Hepatocyte (in vitro differentiated cells): Measurements from ENCODE around the gene ATP5F1D. TPM values are rescaled to one million over a fixed set of nuclear protein-coding genes. Genes with fewer than 3 reads are reported as not detected.
A peak's percentile ranks its signal among the peaks of the same experiment; 100 is the strongest.

ENCODE experiments used
- DNase-seq: peaks from one replicate; pipeline ENCODE4 v3.0.0-alpha.2; 2016; ENCODE audit warnings: low spot score
- H2AFZ ChIP-seq: fragments of 200-600 bp; sonication (generic); 2 replicates; pipeline ENCODE4 v1.6.0; 2016; ENCODE audit warnings: antibody characterized with exemption, mild to moderate bottlenecking
- H3K27ac ChIP-seq: fragments of 200-600 bp; sonication (generic); 2 replicates; pipeline ENCODE4 v1.5.1; 2016; ENCODE audit warnings: mild to moderate bottlenecking
- H3K27me3 ChIP-seq: fragments of 200-600 bp; sonication (generic); 2 replicates; pipeline ENCODE4 v1.6.1; 2016
- H3K36me3 ChIP-seq: fragments of 200-600 bp; sonication (generic); replicated peaks from 2 replicates; pipeline ENCODE4 v1.5.1; 2016; ENCODE audit warnings: low read depth; ENCODE audit not compliant: insufficient read depth
- H3K4me1 ChIP-seq: fragments of 200-600 bp; sonication (generic); 2 replicates; pipeline ENCODE4 v1.5.1; 2016; ENCODE audit warnings: mild to moderate bottlenecking, moderate library complexity; ENCODE audit not compliant: insufficient read depth
- H3K4me2 ChIP-seq: fragments of 200-600 bp; sonication (generic); 2 replicates; pipeline ENCODE4 v1.6.0; 2016
- H3K4me3 ChIP-seq: fragments of 200-600 bp; sonication (generic); 2 replicates; pipeline ENCODE4 v1.5.1; 2016; ENCODE audit warnings: mild to moderate bottlenecking
- H3K79me2 ChIP-seq: fragments of 200-600 bp; sonication (generic); 2 replicates; pipeline ENCODE4 v1.6.0; 2017; ENCODE audit warnings: mild to moderate bottlenecking
- H3K9me2 ChIP-seq: fragments of 200-600 bp; sonication (generic); replicated peaks from 2 replicates; pipeline ENCODE4 v1.6.0; 2017; ENCODE audit warnings: mild to moderate bottlenecking; ENCODE audit not compliant: insufficient read depth
- H3K9me3 ChIP-seq: fragments of 200-600 bp; sonication (generic); 2 replicates; pipeline ENCODE4 v1.5.1; 2016; ENCODE audit warnings: low read depth, mild to moderate bottlenecking
- H4K20me1 ChIP-seq: fragments of 200-600 bp; sonication (generic); 2 replicates; pipeline ENCODE4 v1.6.0; 2016; ENCODE audit warnings: mild to moderate bottlenecking; ENCODE audit not compliant: insufficient read depth, poor library complexity, severe bottlenecking
- CTCF ChIP-seq: fragments of 200-600 bp; sonication (generic); IDR thresholded peaks from 2 replicates; pipeline ENCODE4 v1.5.1; 2016; ENCODE audit warnings: antibody characterized with exemption, mild to moderate bottlenecking; ENCODE audit not compliant: poor library complexity
- EZH2 ChIP-seq: fragments of 200-600 bp; sonication (generic); IDR thresholded peaks from 2 replicates; pipeline ENCODE4 v1.6.1; 2016; ENCODE audit warnings: antibody characterized with exemption, mild to moderate bottlenecking, borderline replicate concordance
- EZH2phosphoT487 ChIP-seq: fragments of 200-600 bp; sonication (generic); IDR thresholded peaks from one replicate; pipeline ENCODE4 v1.6.1; 2018; ENCODE audit warnings: antibody characterized with exemption, mild to moderate bottlenecking, low read depth, moderate library complexity; ENCODE audit not compliant: unreplicated experiment, severe bottlenecking
- WGBS: methylation state at CpG from one replicate; pipeline ENCODE4 v1.1.6; 2016; ENCODE audit warnings: low lambda C conversion rate; ENCODE audit errors: missing lambda C conversion rate; 5-methylcytosine and 5-hydroxymethylcytosine counted together
- polyA plus RNA-seq: library from polyadenylated mRNA; unstranded; fragments of >200 nt; fragmentation: Nextera tagmentation; extraction: Ambion mirVana; gene quantifications from 2 replicates; pipeline ENCODE4 v1.2.1, GENCODE V29; 2016
- total RNA-seq: library from RNA; depleted of rRNA; stranded (reverse); fragments of >200 nt; gene quantifications from 2 replicates; pipeline ENCODE4 v1.2.3, GENCODE V29; 2014

The ATP5F1D gene
- total and polyA plus RNA-seq, 2 experiments from 2014 or later, result 54.0 to 291 TPM

DNA sequence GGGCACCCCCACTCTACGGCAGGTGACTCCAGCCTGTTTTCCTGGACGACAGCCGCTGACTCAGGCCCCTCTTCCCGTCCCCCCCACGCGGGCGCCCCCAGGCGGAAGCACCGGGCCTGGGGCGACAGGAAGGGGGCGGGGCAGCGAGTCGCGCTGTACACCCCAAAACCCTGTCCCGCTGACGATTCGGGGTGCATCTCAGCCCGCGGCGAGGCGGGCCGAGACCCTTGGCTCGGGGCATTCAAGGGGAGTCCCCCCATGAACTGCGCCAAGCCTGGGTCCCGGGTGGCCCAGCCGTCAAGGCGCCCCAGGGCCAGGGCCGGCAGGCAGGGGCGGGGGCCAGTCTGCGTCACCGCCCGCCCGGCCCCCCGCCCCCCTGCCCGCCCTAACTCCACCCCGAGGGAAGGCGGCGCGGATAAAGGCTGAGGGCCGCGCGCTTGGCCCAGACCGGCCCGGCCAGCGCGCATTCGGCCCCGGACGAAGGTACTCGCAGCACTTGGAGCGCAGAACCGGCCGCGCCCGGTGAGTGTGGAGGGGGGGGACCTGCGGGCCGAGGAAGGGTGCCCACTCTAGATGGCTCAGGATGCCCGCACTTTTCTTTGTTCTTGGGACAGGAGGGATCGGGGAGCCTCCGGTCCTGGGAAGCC, 6.7 kb downstream of the ATP5F1D start, which contains the start of gene MIDN:
TSS of gene MIDN (plus strand) at position 445 of the 647 bp plus-strand sequence. CDS start 1,714 bp downstream, outside the sequence.
- H4K20me1 ChIP-seq, result peaks cover 14% of the 10 kb centered on the region

GRCh38 chr19:1248786-1249297, 7.3 kb downstream of the ATP5F1D start:
- H3K27me3 ChIP-seq, result no peaks in the 10 kb centered on the region
- peaks cover 37% of the 10 kb centered on the region for H3K79me2 ChIP-seq
- DNase-seq, result peak; percentile 90
- peak overlapping the region; percentile 32 for H2AFZ ChIP-seq
- H4K20me1 ChIP-seq, result peaks cover 16% of the 10 kb centered on the region
- WGBS, result 1% methylated on average over 39 of the region's 74 CpGs
- H3K27ac ChIP-seq, result peak overlapping the region; percentile 100
- H3K4me1 ChIP-seq, result peaks cover 42% of the 10 kb centered on the region
- no peaks in the 10 kb centered on the region for H3K36me3 ChIP-seq
- peak overlapping the region; percentile 90 for H3K4me2 ChIP-seq
- no peaks in the 10 kb centered on the region for H3K9me3 ChIP-seq
- H3K4me3 ChIP-seq, result peak overlapping the region; percentile 74
- no peak for TF ChIP-seq EZH2phosphoT487
- TF ChIP-seq EZH2, result no peak
- peak; percentile 79 for TF ChIP-seq CTCF
- no peaks in the 10 kb centered on the region for H3K9me2 ChIP-seq

More for the DNA sequence above, 6.7 kb downstream of the ATP5F1D start, which contains the start of gene MIDN:
- peak within 1 kb of the TSS; percentile 100 for H3K27ac ChIP-seq
- peak within 1 kb of the TSS; percentile 90 for H3K4me2 ChIP-seq
- peak within 1 kb of the TSS; percentile 74 for H3K4me3 ChIP-seq
- H3K4me1 ChIP-seq, result peaks cover 40% of the 10 kb centered on the region
- H3K79me2 ChIP-seq, result peaks cover 38% of the 10 kb centered on the region
- no peak for TF ChIP-seq EZH2phosphoT487
- peak; percentile 44 for TF ChIP-seq CTCF
- no peak for TF ChIP-seq EZH2
- H2AFZ ChIP-seq, result peak within 1 kb of the TSS; percentile 32
- H3K27me3 ChIP-seq, result no peaks in the 10 kb centered on the region
- no peaks in the 10 kb centered on the region for H3K9me2 ChIP-seq
- peak; percentile 94 for DNase-seq
- H3K36me3 ChIP-seq, result no peaks in the 10 kb centered on the region
- 2% methylated on average over 30 of the region's 60 CpGs for WGBS
- H3K9me3 ChIP-seq, result no peaks in the 10 kb centered on the region

- peaks cover 41% of the 10 kb centered on the region for H3K79me2 ChIP-seq
- no peak for TF ChIP-seq EZH2
- no peak for TF ChIP-seq EZH2phosphoT487
- TF ChIP-seq CTCF, result no peak
- peak; percentile 99 for DNase-seq
- peaks cover 22% of the 10 kb centered on the region for H4K20me1 ChIP-seq
- H3K27ac ChIP-seq, result peak overlapping the region; percentile 100
- H3K27me3 ChIP-seq, result no peaks in the 10 kb centered on the region
- peak overlapping the region; percentile 91 for H3K4me2 ChIP-seq
- H3K4me3 ChIP-seq, result peak overlapping the region; percentile 83
- no peaks in the 10 kb centered on the region for H3K36me3 ChIP-seq
- no peak overlapping the region for H2AFZ ChIP-seq
- H3K4me1 ChIP-seq, result peaks cover 43% of the 10 kb centered on the region
- no peaks in the 10 kb centered on the region for H3K9me2 ChIP-seq
- WGBS, result under 1% methylated on average over 43 of the region's 102 CpGs
- H3K9me3 ChIP-seq, result no peaks in the 10 kb centered on the region
Measured at GRCh38 chr19:1249298-1249989, 7.9 kb downstream of the ATP5F1D start.
